Stimulated activated CD4-positive, alpha-beta T cell treated with anti-CD3 and anti-CD28 coated beads, Interleukin-12 subunit alpha, Interleukin-12 subunit beta, amount 100 ng/mL, for 4 hours (primary cell): ENCODE data around the gene EXOSC5.
"Not testable (repeated sequence)": the region's sequence is repeated elsewhere in the genome, so short reads cannot be mapped to it uniquely, and the experiment has no call there.

Experiments
- DNase-seq: peaks from one replicate; pipeline ENCODE4 v3.0.0-alpha.2; 2020

EXOSC5 gene

GRCh38 chr19:41364524-41365391 is 32.4 kb downstream of the EXOSC5 start:
- no peak for DNase-seq

- peak; percentile 95 for DNase-seq
Observed at GRCh38 chr19:41363753-41364523, 33.2 kb downstream of the EXOSC5 start, which contains the start of gene B9D2. Gene B9D2 (minus strand): TSS chr19:41364149. CDS start chr19:41363519, 630 bp downstream.

- no peak for DNase-seq
Observed at GRCh38 chr19:41363371-41363752, 33.8 kb downstream of the EXOSC5 start.

GRCh38 chr19:41362143-41362847 is 34.9 kb downstream of the EXOSC5 start:
- no peak for DNase-seq

- no peak for DNase-seq
Observed at GRCh38 chr19:41359741-41360140, 37.4 kb downstream of the EXOSC5 start.

- no peak for DNase-seq
Observed at GRCh38 chr19:41357746-41358145, 39.4 kb downstream of the EXOSC5 start.

- DNase-seq, result no peak
Observed at GRCh38 chr19:41356984-41357739, 40.0 kb downstream of the EXOSC5 start.

- no peak for DNase-seq
Observed at GRCh38 chr19:41355802-41356201, 41.4 kb downstream of the EXOSC5 start.

GRCh38 chr19:41355035-41355434 is 42.1 kb downstream of the EXOSC5 start:
- DNase-seq, result no peak

GRCh38 chr19:41354343-41354953 is 42.7 kb downstream of the EXOSC5 start:
- DNase-seq, result no peak

GRCh38 chr19:41353466-41354342 is 43.5 kb downstream of the EXOSC5 start, which contains the start of gene TGFB1:
Gene TGFB1 (minus strand): TSS chr19:41353922. CDS start chr19:41353044, 878 bp downstream.
- DNase-seq, result peak; percentile 92

GRCh38 chr19:41352609-41353465 is 44.3 kb downstream of the EXOSC5 start:
- peak; percentile 80 for DNase-seq

- no peak for DNase-seq
Observed at GRCh38 chr19:41352279-41352608, 44.9 kb downstream of the EXOSC5 start.

- peak; percentile 74 for DNase-seq
Observed at GRCh38 chr19:41351339-41352245, 45.6 kb downstream of the EXOSC5 start.

- DNase-seq, result no peak
Observed at GRCh38 chr19:41350735-41351338, 46.3 kb downstream of the EXOSC5 start.

- DNase-seq, result not testable (repeated sequence)
Observed at GRCh38 chr19:41346916-41347315, 50.2 kb downstream of the EXOSC5 start.

GRCh38 chr19:41344162-41344561 is 53.0 kb downstream of the EXOSC5 start:
- no peak for DNase-seq
